ENCODE results near the gene CAMSAP3. TPM values are rescaled to one million over a fixed set of nuclear protein-coding genes. Genes with fewer than 3 reads are reported as not detected.

Gene CAMSAP3
- polyA plus RNA-seq, 2 of the 4 experiments (the other 2 are of a cell fraction) = 1.3 to 3.6 TPM

DNA sequence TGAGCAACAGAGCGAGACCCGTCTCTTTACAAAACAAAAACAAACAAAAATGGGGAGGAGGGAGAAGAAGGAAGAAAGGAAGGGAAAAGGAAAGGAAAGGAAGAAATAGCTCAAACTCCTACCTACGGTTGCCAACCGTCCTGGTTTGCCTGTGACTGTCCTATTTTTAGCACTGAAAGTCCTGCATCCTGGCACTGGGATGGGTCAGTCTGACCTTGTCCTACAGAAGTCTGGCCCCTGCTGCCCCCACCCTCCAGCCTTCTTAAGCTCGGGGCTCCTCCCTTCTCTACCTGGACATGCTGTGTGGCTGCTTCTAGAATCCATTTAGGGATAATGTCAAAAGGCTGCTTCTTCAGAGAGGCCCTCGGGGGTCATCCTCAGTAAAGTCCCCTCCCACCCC lies 40.0 kb downstream of the CAMSAP3 start:
- TF ChIP-seq FOXS1 (CRISPR knock-in tag; IDR thresholded peaks at IDR 0.05) (no peak), CHD2 (IDR thresholded peaks at IDR 0.05; ENCODE audit: low read length, partially characterized antibody) (no peak), ZC3H11A (IDR thresholded peaks at IDR 0.05) (no peak), NR3C1 (IDR thresholded peaks at IDR 0.05) (no peak), GATA3 (IDR thresholded peaks at IDR 0.05; ENCODE audit: borderline replicate concordance) (no peak), EHF (CRISPR knock-in tag; IDR thresholded peaks at IDR 0.05) (no peak), POLR2AphosphoS2 (conservative IDR thresholded peaks at IDR 0.05; ENCODE audit: low read length) (no peak), HOXA7 (CRISPR knock-in tag; IDR thresholded peaks at IDR 0.05) (no peak), RAD21 (conservative IDR thresholded peaks at IDR 0.05 in 1 of 2, IDR thresholded peaks at IDR 0.05 in 1 of 2) (no peak), HDAC2 (IDR thresholded peaks at IDR 0.05) (no peak), JUNB (IDR thresholded peaks at IDR 0.05) (no peak), ATOH8 (CRISPR knock-in tag; IDR thresholded peaks at IDR 0.05; ENCODE audit: low read depth) (no peak), JUN (IDR thresholded peaks at IDR 0.05) (no peak), KDM5A (IDR thresholded peaks at IDR 0.05) (no peak)
- TF ChIP-seq, protein P1, sequence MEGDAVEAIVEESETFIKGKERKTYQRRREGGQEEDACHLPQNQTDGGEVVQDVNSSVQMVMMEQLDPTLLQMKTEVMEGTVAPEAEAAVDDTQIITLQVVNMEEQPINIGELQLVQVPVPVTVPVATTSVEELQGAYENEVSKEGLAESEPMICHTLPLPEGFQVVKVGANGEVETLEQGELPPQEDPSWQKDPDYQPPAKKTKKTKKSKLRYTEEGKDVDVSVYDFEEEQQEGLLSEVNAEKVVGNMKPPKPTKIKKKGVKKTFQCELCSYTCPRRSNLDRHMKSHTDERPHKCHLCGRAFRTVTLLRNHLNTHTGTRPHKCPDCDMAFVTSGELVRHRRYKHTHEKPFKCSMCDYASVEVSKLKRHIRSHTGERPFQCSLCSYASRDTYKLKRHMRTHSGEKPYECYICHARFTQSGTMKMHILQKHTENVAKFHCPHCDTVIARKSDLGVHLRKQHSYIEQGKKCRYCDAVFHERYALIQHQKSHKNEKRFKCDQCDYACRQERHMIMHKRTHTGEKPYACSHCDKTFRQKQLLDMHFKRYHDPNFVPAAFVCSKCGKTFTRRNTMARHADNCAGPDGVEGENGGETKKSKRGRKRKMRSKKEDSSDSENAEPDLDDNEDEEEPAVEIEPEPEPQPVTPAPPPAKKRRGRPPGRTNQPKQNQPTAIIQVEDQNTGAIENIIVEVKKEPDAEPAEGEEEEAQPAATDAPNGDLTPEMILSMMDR (IDR thresholded peaks at IDR 0.05) = no peak
- TF ChIP-seq, protein P2, sequence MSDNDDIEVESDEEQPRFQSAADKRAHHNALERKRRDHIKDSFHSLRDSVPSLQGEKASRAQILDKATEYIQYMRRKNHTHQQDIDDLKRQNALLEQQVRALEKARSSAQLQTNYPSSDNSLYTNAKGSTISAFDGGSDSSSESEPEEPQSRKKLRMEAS (IDR thresholded peaks at IDR 0.05) = no peak
- peaks cover 4% of the 10 kb centered on the region; the same call in 1 of the 3 replicates for H3K4me1 ChIP-seq
- ChIA-PET POLR2A (no interaction called here), CTCF (no interaction called here)
- no peak overlapping the region for H3K4me2 ChIP-seq
- no peak overlapping the region for H3K27ac ChIP-seq
- H3K4me3 ChIP-seq = no peak overlapping the region
- WGBS (ENCODE audit: missing lambda C conversion rate) = 43% methylated on average over 6 of the region's 6 CpGs
- DNase-seq (ENCODE audit: low read depth in 1 of 2, low spot score in 1 of 2) (no peak), ATAC-seq (no peak), FAIRE-seq (no peak)
- no peaks in the 10 kb centered on the region for H3K9me3 ChIP-seq

GRCh38 chr19:7636317-7636690 lies 40.6 kb downstream of the CAMSAP3 start:
- ChIA-PET CTCF (no interaction called here), POLR2A (no interaction called here)
- Histone ChIP-seq H3K9me3 (no peaks in the 10 kb centered on the region), H3K4me1 (no peaks in the 10 kb centered on the region; the same call in 2 of the 3 replicates), H3K4me3 (peak overlapping the region; percentile 64), H3K27ac (peak overlapping the region; percentile 44 to 98; a peak in 5 of 6 replicates), H3K4me2 (peak overlapping the region; percentile 75)
- 81% methylated on average over 10 of the region's 16 CpGs for WGBS (ENCODE audit: missing lambda C conversion rate)
- DNase-seq (ENCODE audit: low read depth in 1 of 2, low spot score in 1 of 2) (no peak), FAIRE-seq (no peak), ATAC-seq (no peak)
- TF ChIP-seq ZNF302 (CRISPR knock-in tag; IDR thresholded peaks at IDR 0.05) (no peak), FOXS1 (CRISPR knock-in tag; IDR thresholded peaks at IDR 0.05) (no peak), EHMT2 (IDR thresholded peaks at IDR 0.05; ENCODE audit: low read depth) (no peak), RARB (CRISPR knock-in tag; IDR thresholded peaks at IDR 0.05) (no peak), ZSCAN20 (CRISPR knock-in tag; IDR thresholded peaks at IDR 0.05) (no peak)
- TF ChIP-seq, protein P1 (IDR thresholded peaks at IDR 0.05) = no peak
